Panc1 (cell line): Measurements from ENCODE around the gene GJD4. TPM values are rescaled to one million over a fixed set of nuclear protein-coding genes. Genes with fewer than 3 reads are reported as not detected.

Source experiments
- ATAC-seq: fragments of 200-7000 bp; cut with Tn5 transposase; 2 replicates; pipeline ENCODE4 v1.9.1; 2020; ENCODE audit warnings: mild to moderate bottlenecking, moderate library complexity
- BruUV-seq: library from RNA; stranded (reverse); fragments of 400-500 nt; replicated peaks from 2 replicates; lab custom pipeline; 2021; lab: Mats Ljungman, UMichigan
- CTCF ChIA-PET: fragments of 300-600 bp; sonication (Branson Sonifier 250); formaldehyde crosslinking; loops from one replicate; lab custom pipeline; 2022; ENCODE audit warnings: antibody characterized with exemption; lab: Charles Lee
- POLR2A ChIA-PET: fragments of 300-600 bp; sonication (Branson Sonifier 250); formaldehyde crosslinking; loops from one replicate; lab custom pipeline; 2022; ENCODE audit warnings: antibody characterized with exemption; lab: Charles Lee
- DNase-seq: peaks from one replicate; pipeline ENCODE4 v3.0.0-alpha.2; 2010; ENCODE audit warnings: low read depth, low spot score
- H3K27ac ChIP-seq: 2 replicates; pipeline ENCODE4 v1.5.1; 2011; ENCODE audit warnings: mild to moderate bottlenecking, low read length, inconsistent platforms
- H3K27me3 ChIP-seq: fragments of 200-500 bp; sonication (Bioruptor generic); 2 replicates; pipeline ENCODE4 v1.6.0; 2014; ENCODE audit warnings: low read length, inconsistent platforms; ENCODE audit not compliant: control insufficient read depth, insufficient read depth
- H3K36me3 ChIP-seq: fragments of 200-500 bp; sonication (Bioruptor generic); 2 replicates; pipeline ENCODE4 v1.5.1; 2014; ENCODE audit warnings: inconsistent platforms, mild to moderate bottlenecking, low read length, moderate library complexity; ENCODE audit not compliant: control insufficient read depth, insufficient read depth
- H3K4me1 ChIP-seq: 2 replicates; pipeline ENCODE4 v1.5.1; 2011; ENCODE audit warnings: inconsistent platforms, mild to moderate bottlenecking, low read length, moderate library complexity; ENCODE audit not compliant: control insufficient read depth, insufficient read depth
- H3K4me3 ChIP-seq, 2 experiments: 2 replicates each; pipeline ENCODE4 v1.5.1; 2011 to 2012; ENCODE audit warnings: low read depth in 2 of 2, low read length in 2 of 2, mild to moderate bottlenecking in 2 of 2, inconsistent platforms in 1 of 2, moderate library complexity in 1 of 2
- H3K9me3 ChIP-seq: fragments of 200-500 bp; sonication (Bioruptor generic); 2 replicates; pipeline ENCODE4 v1.5.1; 2014; ENCODE audit warnings: low read depth, mild to moderate bottlenecking, inconsistent platforms, low read length, moderate library complexity; ENCODE audit not compliant: control insufficient read depth, insufficient read depth
- POLR2AphosphoS5 ChIP-seq: IDR thresholded peaks from 2 replicates; pipeline ENCODE4 v1.6.1; 2012; ENCODE audit warnings: mild to moderate bottlenecking, low read depth, low read length, moderate library complexity
- SIN3A ChIP-seq: IDR thresholded peaks from 2 replicates; pipeline ENCODE4 v1.6.1; 2012; ENCODE audit warnings: low read depth, mild to moderate bottlenecking, low read length, moderate library complexity, borderline replicate concordance; ENCODE audit not compliant: insufficient read depth
- TCF7L2 ChIP-seq: IDR thresholded peaks from 2 replicates; pipeline ENCODE4 v1.6.1; 2011; ENCODE audit warnings: mild to moderate bottlenecking, low read depth, low read length, inconsistent platforms
- in situ Hi-C: cut with HindIII; loops from 2 replicates; pipeline ENCODE4 v1.10.0; 2016; ENCODE audit warnings: low sequenced_read_pairs, low pct_unique_long_range_greater_than_20kb
- intact Hi-C: fragments of 100-400 bp; cut with micrococcal nuclease; formaldehyde crosslinking; loops from one replicate; pipeline ENCODE4 v1.10.0; 2022; ENCODE audit not compliant: unreplicated experiment
- total RNA-seq: library from RNA; stranded (reverse); gene quantifications from one replicate; pipeline ENCODE4 v1.2.1, GENCODE V29; 2021; ENCODE audit not compliant: unreplicated experiment
- TF ChIP-seq, protein P1 (sequence below), 2 experiments: IDR thresholded peaks; 2 replicates each; pipeline ENCODE4 v1.6.1; 2011 to 2012; ENCODE audit warnings: low read depth in 2 of 2, control low read depth in 1 of 2, low read length in 1 of 2, mild to moderate bottlenecking in 1 of 2, moderate library complexity in 1 of 2; ENCODE audit not compliant: insufficient read depth in 1 of 2
- TF ChIP-seq, protein P2 (sequence below): fragments of 450-650 bp; IDR thresholded peaks from 2 replicates; pipeline ENCODE4 v1.5.1; 2017; ENCODE audit warnings: mild to moderate bottlenecking

The GJD4 gene
- total RNA-seq, 1 experiment from 2014 or later: not detected

DNA sequence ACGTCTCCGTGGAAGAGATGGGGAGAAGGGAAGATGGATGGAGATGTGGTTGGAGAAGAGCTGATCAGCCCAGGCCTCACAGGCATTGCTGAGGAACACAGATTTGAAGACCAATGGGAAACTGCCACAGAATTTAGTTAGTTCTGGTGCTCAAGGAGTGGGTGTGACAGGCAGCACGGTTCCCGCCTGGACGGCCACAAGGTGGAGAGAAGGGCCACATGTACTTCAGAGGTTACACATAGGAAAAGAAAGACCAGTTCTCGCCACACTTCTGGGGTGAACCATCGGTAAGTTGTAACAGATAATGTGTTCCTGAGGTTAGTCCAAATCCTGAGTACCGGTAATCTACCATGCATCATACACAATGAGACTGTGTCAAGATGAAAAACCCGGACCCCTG, 29.5 kb upstream of the GJD4 start:
- Histone ChIP-seq H3K27ac (no peak overlapping the region), H3K27me3 (no peaks in the 10 kb centered on the region), H3K4me3 (no peak overlapping the region), H3K36me3 (no peaks in the 10 kb centered on the region; the same call in 1 of the 2 replicates), H3K9me3 (no peaks in the 10 kb centered on the region), H3K4me1 (no peaks in the 10 kb centered on the region)
- ATAC-seq (no peak), DNase-seq (no peak)
- in situ Hi-C loops (no loop called here), intact Hi-C loops (no loop called here)
- POLR2A ChIA-PET: no interaction called here
- CTCF ChIA-PET: interaction anchor here (0.7 kb wide), 1 partner anchor 380 kb away, joined by 4 read pairs; no protein-coding TSS in a partner anchor
- TF ChIP-seq, protein P1, sequence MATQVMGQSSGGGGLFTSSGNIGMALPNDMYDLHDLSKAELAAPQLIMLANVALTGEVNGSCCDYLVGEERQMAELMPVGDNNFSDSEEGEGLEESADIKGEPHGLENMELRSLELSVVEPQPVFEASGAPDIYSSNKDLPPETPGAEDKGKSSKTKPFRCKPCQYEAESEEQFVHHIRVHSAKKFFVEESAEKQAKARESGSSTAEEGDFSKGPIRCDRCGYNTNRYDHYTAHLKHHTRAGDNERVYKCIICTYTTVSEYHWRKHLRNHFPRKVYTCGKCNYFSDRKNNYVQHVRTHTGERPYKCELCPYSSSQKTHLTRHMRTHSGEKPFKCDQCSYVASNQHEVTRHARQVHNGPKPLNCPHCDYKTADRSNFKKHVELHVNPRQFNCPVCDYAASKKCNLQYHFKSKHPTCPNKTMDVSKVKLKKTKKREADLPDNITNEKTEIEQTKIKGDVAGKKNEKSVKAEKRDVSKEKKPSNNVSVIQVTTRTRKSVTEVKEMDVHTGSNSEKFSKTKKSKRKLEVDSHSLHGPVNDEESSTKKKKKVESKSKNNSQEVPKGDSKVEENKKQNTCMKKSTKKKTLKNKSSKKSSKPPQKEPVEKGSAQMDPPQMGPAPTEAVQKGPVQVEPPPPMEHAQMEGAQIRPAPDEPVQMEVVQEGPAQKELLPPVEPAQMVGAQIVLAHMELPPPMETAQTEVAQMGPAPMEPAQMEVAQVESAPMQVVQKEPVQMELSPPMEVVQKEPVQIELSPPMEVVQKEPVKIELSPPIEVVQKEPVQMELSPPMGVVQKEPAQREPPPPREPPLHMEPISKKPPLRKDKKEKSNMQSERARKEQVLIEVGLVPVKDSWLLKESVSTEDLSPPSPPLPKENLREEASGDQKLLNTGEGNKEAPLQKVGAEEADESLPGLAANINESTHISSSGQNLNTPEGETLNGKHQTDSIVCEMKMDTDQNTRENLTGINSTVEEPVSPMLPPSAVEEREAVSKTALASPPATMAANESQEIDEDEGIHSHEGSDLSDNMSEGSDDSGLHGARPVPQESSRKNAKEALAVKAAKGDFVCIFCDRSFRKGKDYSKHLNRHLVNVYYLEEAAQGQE (IDR thresholded peaks at IDR 0.05; ENCODE audit: insufficient read depth in 1 of 2, low read depth in 2 of 2, low read length in 1 of 2): no peak
- TF ChIP-seq SIN3A: no peak
- TF ChIP-seq, protein P2, sequence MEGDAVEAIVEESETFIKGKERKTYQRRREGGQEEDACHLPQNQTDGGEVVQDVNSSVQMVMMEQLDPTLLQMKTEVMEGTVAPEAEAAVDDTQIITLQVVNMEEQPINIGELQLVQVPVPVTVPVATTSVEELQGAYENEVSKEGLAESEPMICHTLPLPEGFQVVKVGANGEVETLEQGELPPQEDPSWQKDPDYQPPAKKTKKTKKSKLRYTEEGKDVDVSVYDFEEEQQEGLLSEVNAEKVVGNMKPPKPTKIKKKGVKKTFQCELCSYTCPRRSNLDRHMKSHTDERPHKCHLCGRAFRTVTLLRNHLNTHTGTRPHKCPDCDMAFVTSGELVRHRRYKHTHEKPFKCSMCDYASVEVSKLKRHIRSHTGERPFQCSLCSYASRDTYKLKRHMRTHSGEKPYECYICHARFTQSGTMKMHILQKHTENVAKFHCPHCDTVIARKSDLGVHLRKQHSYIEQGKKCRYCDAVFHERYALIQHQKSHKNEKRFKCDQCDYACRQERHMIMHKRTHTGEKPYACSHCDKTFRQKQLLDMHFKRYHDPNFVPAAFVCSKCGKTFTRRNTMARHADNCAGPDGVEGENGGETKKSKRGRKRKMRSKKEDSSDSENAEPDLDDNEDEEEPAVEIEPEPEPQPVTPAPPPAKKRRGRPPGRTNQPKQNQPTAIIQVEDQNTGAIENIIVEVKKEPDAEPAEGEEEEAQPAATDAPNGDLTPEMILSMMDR: no peak
- no peak for TF ChIP-seq TCF7L2
- no peak for TF ChIP-seq POLR2AphosphoS5
- no TSS peak for BruUV-seq

DNA sequence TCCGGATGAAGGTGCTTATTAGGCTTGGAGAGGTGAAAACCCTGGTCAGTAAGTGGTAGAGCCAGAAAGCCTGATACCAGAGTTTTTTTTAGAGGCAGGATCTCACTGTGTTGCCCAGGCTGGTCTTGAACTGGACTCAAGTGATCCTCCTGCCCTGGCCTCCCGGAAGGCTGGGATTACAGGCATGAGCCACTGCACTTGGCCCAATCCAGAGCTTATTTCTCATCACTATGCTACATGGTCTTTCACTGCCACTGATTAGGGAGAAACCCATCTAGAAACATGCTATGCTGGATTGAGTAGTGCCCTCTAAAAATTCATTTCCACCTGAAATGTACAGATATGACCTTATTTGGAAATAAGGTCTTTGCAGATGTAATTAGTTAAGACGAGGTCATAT, 28.4 kb upstream of the GJD4 start:
- Histone ChIP-seq H3K27ac (no peak overlapping the region), H3K4me3 (no peak overlapping the region), H3K9me3 (no peaks in the 10 kb centered on the region), H3K36me3 (no peaks in the 10 kb centered on the region), H3K27me3 (no peaks in the 10 kb centered on the region), H3K4me1 (no peaks in the 10 kb centered on the region)
- intact Hi-C loops (no loop called here), in situ Hi-C loops (no loop called here)
- DNase-seq: no peak
- ChIA-PET POLR2A (no interaction called here), CTCF (no interaction called here)
- BruUV-seq: no TSS peak
- no peak for ATAC-seq
- TF ChIP-seq SIN3A: no peak
- TF ChIP-seq, protein P2: no peak
- no peak for TF ChIP-seq TCF7L2
- TF ChIP-seq, protein P1 (IDR thresholded peaks at IDR 0.05; ENCODE audit: insufficient read depth in 1 of 2, low read depth in 2 of 2, low read length in 1 of 2): no peak
